H1 (cell line): Measurements from ENCODE around the gene RRAD. TPM values are rescaled to one million over a fixed set of nuclear protein-coding genes. Genes with fewer than 3 reads are reported as not detected.

ENCODE experiments used
- CTCF ChIA-PET: fragments of 300-600 bp; sonication (Branson Sonifier 250); formaldehyde crosslinking; loops from one replicate; lab custom pipeline; 2021; ENCODE audit not compliant: partially characterized antibody; lab: Charles Lee
- POLR2A ChIA-PET: fragments of 300-600 bp; sonication (Branson Sonifier 250); formaldehyde crosslinking; loops from one replicate; lab custom pipeline; 2021; ENCODE audit warnings: inconsistent platforms; ENCODE audit not compliant: partially characterized antibody; lab: Charles Lee
- DNase-seq, 2 experiments: peaks; one replicate each; pipeline versions ENCODE4 v3.0.0 to v3.0.0-alpha.2; 2010 to 2022; ENCODE audit warnings: low spot score in 2 of 2, low read depth in 1 of 2, mixed read lengths in 1 of 2
- FAIRE-seq: peaks from 2 replicates; lab custom pipeline; 2011; peaks lifted over from hg19 to GRCh38; lab: Jason Lieb, UNC
- H2AFZ ChIP-seq: 2 replicates; pipeline ENCODE4 v1.8.1; 2012; ENCODE audit warnings: low read length, inconsistent platforms
- H2AK5ac ChIP-seq: 2 replicates; pipeline ENCODE4 v1.6.1; 2013; ENCODE audit warnings: low read depth, low read length
- H2BK120ac ChIP-seq: replicated peaks from 2 replicates; pipeline ENCODE3; 2013; ENCODE audit warnings: low read depth, low read length, inconsistent platforms
- H2BK12ac ChIP-seq: 2 replicates; pipeline ENCODE4 v1.6.1; 2013; ENCODE audit warnings: low read depth, low read length
- H2BK15ac ChIP-seq: 2 replicates; pipeline ENCODE4 v1.6.1; 2013; ENCODE audit warnings: low read length
- H2BK20ac ChIP-seq: 2 replicates; pipeline ENCODE4 v1.6.1; 2013; ENCODE audit warnings: low read length
- H2BK5ac ChIP-seq: 2 replicates; pipeline ENCODE4 v1.6.1; 2013; ENCODE audit warnings: low read depth, low read length
- H3K14ac ChIP-seq: 2 replicates; pipeline ENCODE4 v1.6.1; 2013; ENCODE audit warnings: inconsistent platforms; ENCODE audit not compliant: insufficient read length
- H3K18ac ChIP-seq: 2 replicates; pipeline ENCODE4 v1.6.1; 2013; ENCODE audit warnings: low read length; ENCODE audit errors: extremely low read depth
- H3K23ac ChIP-seq: 2 replicates; pipeline ENCODE4 v1.6.1; 2013; ENCODE audit warnings: inconsistent platforms; ENCODE audit not compliant: insufficient read length
- H3K23me2 ChIP-seq: 2 replicates; pipeline ENCODE4 v1.6.1; 2013; ENCODE audit warnings: low read depth, low read length
- H3K27ac ChIP-seq: 2 replicates; pipeline ENCODE4 v1.6.1; 2011; ENCODE audit warnings: low read depth, low read length, inconsistent platforms
- H3K27me3 ChIP-seq, 4 experiments: replicated peaks in 1 of 4; 1 replicate in 1 of 4; 2 replicates in 3 of 4; pipeline versions ENCODE4 v1.6.1 to v1.8.1; 2011 to 2013; ENCODE audit warnings: low read length in 3 of 4, mild to moderate bottlenecking in 3 of 4, inconsistent platforms in 2 of 4, mixed read lengths in 2 of 4, moderate library complexity in 1 of 4; ENCODE audit not compliant: control insufficient read depth in 3 of 4, insufficient read depth in 3 of 4; ENCODE audit errors: extremely low read depth in 1 of 4
- H3K36me3 ChIP-seq, 4 experiments: 2 replicates each; pipeline versions ENCODE4 v1.6.1 to v1.8.1; 2011 to 2013; ENCODE audit warnings: mild to moderate bottlenecking in 4 of 4, low read length in 3 of 4, moderate library complexity in 2 of 4, control low read depth in 1 of 4, inconsistent platforms in 1 of 4; ENCODE audit not compliant: insufficient read depth in 4 of 4, control insufficient read depth in 2 of 4
- H3K4ac ChIP-seq: replicated peaks from 2 replicates; pipeline ENCODE3; 2013; ENCODE audit warnings: low read length, low read depth, mixed read lengths, inconsistent platforms; ENCODE audit not compliant: insufficient read length
- H3K4me1 ChIP-seq, 4 experiments: replicated peaks in 1 of 4; 1 replicate in 1 of 4; 2 replicates in 3 of 4; pipeline versions ENCODE4 v1.6.1 to v1.8.1; 2011 to 2013; ENCODE audit warnings: low read length in 3 of 4, inconsistent platforms in 2 of 4, mixed read lengths in 1 of 4; ENCODE audit not compliant: insufficient read depth in 4 of 4, control insufficient read depth in 3 of 4
- H3K4me2 ChIP-seq, 2 experiments: 2 replicates each; pipeline versions ENCODE4 v1.6.1 to v1.8.1; 2011 to 2013; ENCODE audit warnings: low read depth in 2 of 2, low read length in 2 of 2, control low read depth in 1 of 2, inconsistent platforms in 1 of 2, mild to moderate bottlenecking in 1 of 2; ENCODE audit not compliant: insufficient read depth in 1 of 2
- H3K4me3 ChIP-seq, 4 experiments: fragments of 200-600, 300-600 bp in 1 of 4; sonication (generic), shearing (Covaris generic), sonication (Bioruptor Twin) in 1 of 4; 2 replicates each; pipeline versions ENCODE4 v1.5.1 to v1.8.1; 2011 to 2016; ENCODE audit warnings: low read length in 4 of 4, low read depth in 3 of 4, control low read depth in 2 of 4, inconsistent platforms in 2 of 4, mild to moderate bottlenecking in 2 of 4, mixed read lengths in 1 of 4, moderate library complexity in 1 of 4; ENCODE audit not compliant: insufficient read depth in 2 of 4; ENCODE audit errors: extremely low read depth in 1 of 4
- H3K56ac ChIP-seq: replicated peaks from 2 replicates; pipeline ENCODE3; 2013; ENCODE audit warnings: low read depth, mild to moderate bottlenecking, mixed read lengths, low read length, inconsistent platforms; ENCODE audit not compliant: insufficient read length
- H3K79me1 ChIP-seq: 2 replicates; pipeline ENCODE4 v1.6.1; 2013; ENCODE audit warnings: low read depth, low read length, control low read depth
- H3K79me2 ChIP-seq, 2 experiments: 2 replicates each; pipeline versions ENCODE4 v1.6.1 to v1.8.1; 2012 to 2013; ENCODE audit warnings: low read length in 2 of 2, mild to moderate bottlenecking in 2 of 2, inconsistent platforms in 1 of 2; ENCODE audit not compliant: insufficient read depth in 2 of 2, control insufficient read depth in 1 of 2
- H3K9ac ChIP-seq, 4 experiments: replicated peaks in 1 of 4; 1 replicate in 1 of 4; 2 replicates in 3 of 4; pipeline versions ENCODE4 v1.6.1 to v1.8.1; 2011 to 2013; ENCODE audit warnings: low read depth in 3 of 4, low read length in 3 of 4, control low read depth in 2 of 4, mild to moderate bottlenecking in 2 of 4, moderate library complexity in 2 of 4, inconsistent platforms in 1 of 4; ENCODE audit errors: extremely low read depth in 1 of 4
- H3K9me3 ChIP-seq, 2 experiments: 2 replicates each; pipeline versions ENCODE4 v1.6.1 to v1.8.1; 2012 to 2013; ENCODE audit warnings: mild to moderate bottlenecking in 2 of 2, moderate library complexity in 2 of 2, control low read depth in 1 of 2, inconsistent platforms in 1 of 2, low read depth in 1 of 2, low read length in 1 of 2, mixed read lengths in 1 of 2; ENCODE audit not compliant: insufficient read depth in 2 of 2
- H4K20me1 ChIP-seq, 2 experiments: replicated peaks in 1 of 2; 2 replicates each; pipeline versions ENCODE3 to v1.8.1; 2011 to 2013; ENCODE audit warnings: inconsistent platforms in 2 of 2, low read length in 2 of 2, mild to moderate bottlenecking in 1 of 2; ENCODE audit not compliant: insufficient read depth in 2 of 2, control insufficient read depth in 1 of 2
- H4K5ac ChIP-seq: 2 replicates; pipeline ENCODE4 v1.6.1; 2013; ENCODE audit warnings: low read length, low read depth, mixed read lengths, inconsistent platforms; ENCODE audit not compliant: insufficient read length
- H4K8ac ChIP-seq: 2 replicates; pipeline ENCODE4 v1.8.0; 2013; ENCODE audit warnings: mild to moderate bottlenecking, moderate library complexity, low read length, inconsistent platforms; ENCODE audit not compliant: insufficient read depth; ENCODE audit errors: extremely low read depth
- H4K91ac ChIP-seq: replicated peaks from 2 replicates; pipeline ENCODE3; 2013; ENCODE audit warnings: low read length, mixed read lengths, inconsistent platforms; ENCODE audit not compliant: insufficient read length
- CTBP2 ChIP-seq: IDR thresholded peaks from 2 replicates; pipeline ENCODE4 v1.7.0; 2011; ENCODE audit warnings: borderline replicate concordance, mild to moderate bottlenecking, moderate library complexity, mixed read lengths, low read length; ENCODE audit not compliant: insufficient read depth, insufficient read length
- HDAC6 ChIP-seq: IDR thresholded peaks from one replicate; pipeline ENCODE4 v1.7.1; 2012; ENCODE audit warnings: low read depth, mild to moderate bottlenecking, inconsistent platforms, low read length, moderate library complexity
- WGBS, 2 experiments: shearing (Covaris generic) in 1 of 2; methylation state at CpG; one replicate each; pipeline versions ENCODE4 v1.1.6 to v1.1.7; 2013 to 2015; ENCODE audit warnings: low lambda C conversion rate in 2 of 2, mixed read lengths in 2 of 2, inconsistent platforms in 1 of 2, low coverage in 1 of 2, missing lambda C conversion rate in 1 of 2; ENCODE audit not compliant: insufficient replicate concordance in 2 of 2, insufficient coverage in 1 of 2, insufficient read length in 1 of 2; ENCODE audit errors: extremely low coverage in 1 of 2, missing lambda C conversion rate in 1 of 2; 5-methylcytosine and 5-hydroxymethylcytosine counted together
- polyA plus RNA-seq, 7 experiments: library from polyadenylated mRNA; depleted of rRNA in 3 of 7; stranded (reverse) in 5 of 7; unstranded in 2 of 7; fragments of >200 nt in 5 of 7; fragments of 200-250 nt in 2 of 7; gene quantifications; 1 replicate in 5 of 7; 2 replicates in 1 of 7; 4 replicates in 1 of 7; pipeline versions ENCODE4 v1.2.1 to v1.2.3, GENCODE V29; 2011 to 2013; ENCODE audit warnings: missing spikeins in 2 of 7, mixed read lengths in 2 of 7
- total RNA-seq: library from RNA; stranded (reverse); fragmentation: NEBNext Ultra II Directional; extraction: Animal tissue kit (Norgen Biotek cat#: 25700); gene quantifications from 2 replicates; pipeline ENCODE4 v1.2.1, GENCODE V29; 2021

RRAD gene
- total and polyA plus RNA-seq, 2 of the 8 experiments (the other 6 are each of a cell fraction or from before 2014, with no cell fraction given): 0.17 TPM; not detected in 1

DNA sequence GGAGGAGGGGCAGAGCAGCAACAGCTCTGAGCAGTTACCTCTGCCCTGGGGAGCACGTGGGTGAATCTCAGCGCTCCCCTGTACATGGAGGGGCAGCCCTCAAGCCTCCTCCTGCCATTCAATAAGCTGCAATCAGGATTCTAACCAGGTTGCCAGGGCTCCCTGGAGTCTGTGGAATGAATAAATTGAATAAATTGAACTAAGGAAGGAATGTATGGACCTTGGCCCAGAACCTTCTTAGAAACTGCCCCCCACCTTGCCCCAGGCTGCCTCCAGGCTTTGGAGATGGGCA is 5.1 kb downstream of the RRAD start:
- no peak overlapping the region for H3K9ac ChIP-seq
- no peak overlapping the region for H2AK5ac ChIP-seq
- no peak overlapping the region for H3K4ac ChIP-seq
- H3K9me3 ChIP-seq: no peaks in the 10 kb centered on the region
- DNase-seq (no peak), FAIRE-seq (no peak)
- H3K4me2 ChIP-seq: no peak overlapping the region
- H3K27ac ChIP-seq: no peak overlapping the region
- H4K20me1 ChIP-seq: peaks cover 0 to 4% of the 10 kb centered on the region in 2 experiments
- no peak overlapping the region for H2BK120ac ChIP-seq
- H3K14ac ChIP-seq: no peak overlapping the region
- ChIA-PET POLR2A (interaction anchor here (1.3 kb wide), 2 partner anchors 13 to 16 kb away, joined by 3 read pairs; no protein-coding TSS in a partner anchor), CTCF (interaction anchor here (0.8 to 42.0 kb wide), 5 partner anchors 5 to 92 kb away, joined by 3 to 1009 read pairs (median 5); partner anchors contain the start of genes CDH16, PDP2 and RRAD)
- no peak overlapping the region for H3K18ac ChIP-seq
- H3K36me3 ChIP-seq: no peaks in the 10 kb centered on the region
- WGBS, 2 experiments: 71% methylated on average over 2 of the region's 2 CpGs; no CpG with 5 or more reads in 1 of the 2 experiments
- no peak overlapping the region for H2BK5ac ChIP-seq
- no peak overlapping the region for H4K5ac ChIP-seq
- H3K79me1 ChIP-seq: peaks cover 2% of the 10 kb centered on the region; the same call in 1 of the 2 replicates
- H4K8ac ChIP-seq: no peak overlapping the region
- no peak overlapping the region for H2BK20ac ChIP-seq
- H3K56ac ChIP-seq: no peak overlapping the region
- no peak overlapping the region for H3K4me3 ChIP-seq
- no peak overlapping the region for H4K91ac ChIP-seq
- H2BK15ac ChIP-seq: no peak overlapping the region
- H3K23ac ChIP-seq: no peak overlapping the region
- H3K27me3 ChIP-seq: peaks cover 9 to 24% (median 18%) of the 10 kb centered on the region in 4 experiments; a peak in 6 of 7 replicates
- no peak overlapping the region for H2BK12ac ChIP-seq
- peaks cover 3% of the 10 kb centered on the region; the same call in 1 of the 2 replicates for H3K23me2 ChIP-seq
- H3K4me1 ChIP-seq: no peaks in the 10 kb centered on the region; a peak in 1 of 7 replicates
- no peak overlapping the region for H2AFZ ChIP-seq
- no peaks in the 10 kb centered on the region for H3K79me2 ChIP-seq
- TF ChIP-seq HDAC6 (no peak), CTBP2 (no peak)
